ENCODE data around the gene CGNL1.

GRCh38 chr15:57398336-57398735 lies 22.0 kb downstream of the CGNL1 start:
- TF ChIP-seq, protein P1, sequence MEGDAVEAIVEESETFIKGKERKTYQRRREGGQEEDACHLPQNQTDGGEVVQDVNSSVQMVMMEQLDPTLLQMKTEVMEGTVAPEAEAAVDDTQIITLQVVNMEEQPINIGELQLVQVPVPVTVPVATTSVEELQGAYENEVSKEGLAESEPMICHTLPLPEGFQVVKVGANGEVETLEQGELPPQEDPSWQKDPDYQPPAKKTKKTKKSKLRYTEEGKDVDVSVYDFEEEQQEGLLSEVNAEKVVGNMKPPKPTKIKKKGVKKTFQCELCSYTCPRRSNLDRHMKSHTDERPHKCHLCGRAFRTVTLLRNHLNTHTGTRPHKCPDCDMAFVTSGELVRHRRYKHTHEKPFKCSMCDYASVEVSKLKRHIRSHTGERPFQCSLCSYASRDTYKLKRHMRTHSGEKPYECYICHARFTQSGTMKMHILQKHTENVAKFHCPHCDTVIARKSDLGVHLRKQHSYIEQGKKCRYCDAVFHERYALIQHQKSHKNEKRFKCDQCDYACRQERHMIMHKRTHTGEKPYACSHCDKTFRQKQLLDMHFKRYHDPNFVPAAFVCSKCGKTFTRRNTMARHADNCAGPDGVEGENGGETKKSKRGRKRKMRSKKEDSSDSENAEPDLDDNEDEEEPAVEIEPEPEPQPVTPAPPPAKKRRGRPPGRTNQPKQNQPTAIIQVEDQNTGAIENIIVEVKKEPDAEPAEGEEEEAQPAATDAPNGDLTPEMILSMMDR (IDR thresholded peaks at IDR 0.05; ENCODE audit: low read depth, low read length): no peak
- no peak for TF ChIP-seq EZH2phosphoT487 (IDR thresholded peaks at IDR 0.05; ENCODE audit: low read depth)

Data from OCI-LY3 (cell line).